Breast epithelium (tissue), 3 donors: ENCODE results near the gene FGGY.

Experiments
- CTCF ChIP-seq, 3 donors: fragments of 450-650 bp; IDR thresholded peaks; one replicate each; pipeline ENCODE4 v1.5.1; 2016 to 2017; ENCODE audit warnings: antibody characterized with exemption in 3 of 3, mild to moderate bottlenecking in 3 of 3, moderate library complexity in 3 of 3
- POLR2A ChIP-seq: fragments of 450-650 bp; IDR thresholded peaks from one replicate; pipeline ENCODE4 v1.6.1; 2016; ENCODE audit warnings: antibody characterized with exemption, mild to moderate bottlenecking, moderate library complexity

- TF ChIP-seq CTCF (IDR thresholded peaks at IDR 0.05) (no peak), POLR2A (no peak)
These were observed 33.8 kb upstream of the FGGY start for GRCh38 chr1:59263111-59263510.
